HepG2 (cell line): ENCODE data around the gene NOC4L. TPM values are rescaled to one million over a fixed set of nuclear protein-coding genes. Genes with fewer than 3 reads are reported as not detected.

Experiments
- AHR ChIP-seq: IDR thresholded peaks from 2 replicates; pipeline ENCODE4 v1.6.1; 2018; ENCODE audit warnings: missing genetic modification reagents, missing compliant biosample characterization
- BRCA1 ChIP-seq: sonication (generic); formaldehyde crosslinking; IDR thresholded peaks from 2 replicates; pipeline ENCODE4 v1.4.0; 2020; ENCODE audit warnings: missing genetic modification reagents
- GATAD2A ChIP-seq: IDR thresholded peaks from 2 replicates; pipeline ENCODE4 v1.6.1; 2016
- HNRNPK ChIP-seq: fragments of 200-400 bp; formaldehyde crosslinking; IDR thresholded peaks from 2 replicates; pipeline ENCODE4 v1.6.1; 2018; ENCODE audit warnings: low read length, low read depth, moderate library complexity, mild to moderate bottlenecking; ENCODE audit not compliant: poor library complexity, severe bottlenecking
- HOMEZ ChIP-seq: IDR thresholded peaks from 2 replicates; pipeline ENCODE4 v1.6.1; 2016; ENCODE audit warnings: low read depth
- KDM1A ChIP-seq: IDR thresholded peaks from 2 replicates; pipeline ENCODE4 v1.6.1; 2016; ENCODE audit warnings: missing compliant biosample characterization
- PHF20 ChIP-seq: sonication (generic); formaldehyde crosslinking; IDR thresholded peaks from 2 replicates; pipeline ENCODE4 v1.5.0; 2020; ENCODE audit warnings: mild to moderate bottlenecking, missing genetic modification reagents
- UBTF ChIP-seq: sonication (generic); formaldehyde crosslinking; IDR thresholded peaks from 2 replicates; pipeline ENCODE4 v1.4.0; 2020; ENCODE audit warnings: mild to moderate bottlenecking, missing genetic modification reagents
- ZBTB21 ChIP-seq: sonication (generic); formaldehyde crosslinking; IDR thresholded peaks from 2 replicates; pipeline ENCODE4 v1.4.0; 2020; ENCODE audit warnings: missing genetic modification reagents
- ZKSCAN1 ChIP-seq: fragments of 150-350 bp; IDR thresholded peaks from 2 replicates; pipeline ENCODE4 v1.6.1; 2014; ENCODE audit warnings: low read length
- ZNF510 ChIP-seq: sonication (generic); formaldehyde crosslinking; IDR thresholded peaks from 2 replicates; pipeline ENCODE4 v1.4.0; 2020; ENCODE audit warnings: low read depth, mild to moderate bottlenecking, missing genetic modification reagents
- ZNF589 ChIP-seq: sonication (generic); formaldehyde crosslinking; conservative IDR thresholded peaks from 2 replicates; pipeline ENCODE4 v1.8.0; 2022; ENCODE audit warnings: mild to moderate bottlenecking, moderate library complexity, missing genetic modification reagents
- ZNF724P ChIP-seq: sonication (generic); formaldehyde crosslinking; IDR thresholded peaks from 2 replicates; pipeline ENCODE4 v1.8.0; 2022; ENCODE audit warnings: missing genetic modification reagents, borderline replicate concordance
- ZNF790 ChIP-seq: sonication (generic); formaldehyde crosslinking; IDR thresholded peaks from 2 replicates; pipeline ENCODE4 v1.8.0; 2022; ENCODE audit warnings: missing genetic modification reagents, mild to moderate bottlenecking, borderline replicate concordance
- polyA plus RNA-seq, 8 experiments: library from polyadenylated mRNA; depleted of rRNA in 3 of 8; stranded (reverse) in 7 of 8; unstranded in 1 of 8; fragments of >200 nt; fragmentation: Illumina TruSeq in 4 of 8; extraction: Trizol in 4 of 8; gene quantifications; 2 replicates each; pipeline versions ENCODE4 v1.2.1 to v1.2.3, GENCODE V29; 2011 to 2016; ENCODE audit warnings: low read depth in 4 of 8, missing spikeins in 1 of 8, mixed read lengths in 1 of 8; ENCODE audit not compliant: insufficient read depth in 1 of 8
- total RNA-seq, 5 experiments: library from RNA; depleted of rRNA; stranded (reverse); fragments of >200 nt; fragmentation: Illumina TruSeq; extraction: Trizol; gene quantifications; 2 replicates each; pipeline ENCODE4 v1.2.3, GENCODE V29; 2016; ENCODE audit warnings: low read depth in 1 of 5
- TF ChIP-seq, protein P1 (sequence below): sonication (generic); formaldehyde crosslinking; conservative IDR thresholded peaks from 2 replicates; pipeline ENCODE4 v1.5.0; 2020; ENCODE audit warnings: missing genetic modification reagents
- TF ChIP-seq, protein P2 (sequence below): sonication (generic); formaldehyde crosslinking; IDR thresholded peaks from 2 replicates; pipeline ENCODE4 v1.8.0; 2022; ENCODE audit warnings: low read depth, missing genetic modification reagents
- TF ChIP-seq, protein P3 (sequence below): sonication (generic); formaldehyde crosslinking; IDR thresholded peaks from 2 replicates; pipeline ENCODE4 v1.4.0; 2020; ENCODE audit warnings: missing genetic modification reagents, borderline replicate concordance

NOC4L gene
- total and polyA plus RNA-seq, 2 of the 13 experiments (the other 11 are each of a cell fraction or from before 2014, with no cell fraction given) = 4.3 to 14.6 TPM

GRCh38 chr12:132144115-132144809 is at the start of gene NOC4L, which contains the start of gene DDX51 (continued):
- peak; percentile 64; the same call in 1 of the 2 replicates for TF ChIP-seq ZNF724P (CRISPR knock-in tag)
- TF ChIP-seq PHF20 (CRISPR knock-in tag) = peak; percentile 99
- TF ChIP-seq, protein P1, sequence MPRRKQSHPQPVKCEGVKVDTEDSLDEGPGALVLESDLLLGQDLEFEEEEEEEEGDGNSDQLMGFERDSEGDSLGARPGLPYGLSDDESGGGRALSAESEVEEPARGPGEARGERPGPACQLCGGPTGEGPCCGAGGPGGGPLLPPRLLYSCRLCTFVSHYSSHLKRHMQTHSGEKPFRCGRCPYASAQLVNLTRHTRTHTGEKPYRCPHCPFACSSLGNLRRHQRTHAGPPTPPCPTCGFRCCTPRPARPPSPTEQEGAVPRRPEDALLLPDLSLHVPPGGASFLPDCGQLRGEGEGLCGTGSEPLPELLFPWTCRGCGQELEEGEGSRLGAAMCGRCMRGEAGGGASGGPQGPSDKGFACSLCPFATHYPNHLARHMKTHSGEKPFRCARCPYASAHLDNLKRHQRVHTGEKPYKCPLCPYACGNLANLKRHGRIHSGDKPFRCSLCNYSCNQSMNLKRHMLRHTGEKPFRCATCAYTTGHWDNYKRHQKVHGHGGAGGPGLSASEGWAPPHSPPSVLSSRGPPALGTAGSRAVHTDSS (CRISPR knock-in tag) = peak; percentile 92
- peak; percentile 64 for TF ChIP-seq HNRNPK
- TF ChIP-seq, protein P2, sequence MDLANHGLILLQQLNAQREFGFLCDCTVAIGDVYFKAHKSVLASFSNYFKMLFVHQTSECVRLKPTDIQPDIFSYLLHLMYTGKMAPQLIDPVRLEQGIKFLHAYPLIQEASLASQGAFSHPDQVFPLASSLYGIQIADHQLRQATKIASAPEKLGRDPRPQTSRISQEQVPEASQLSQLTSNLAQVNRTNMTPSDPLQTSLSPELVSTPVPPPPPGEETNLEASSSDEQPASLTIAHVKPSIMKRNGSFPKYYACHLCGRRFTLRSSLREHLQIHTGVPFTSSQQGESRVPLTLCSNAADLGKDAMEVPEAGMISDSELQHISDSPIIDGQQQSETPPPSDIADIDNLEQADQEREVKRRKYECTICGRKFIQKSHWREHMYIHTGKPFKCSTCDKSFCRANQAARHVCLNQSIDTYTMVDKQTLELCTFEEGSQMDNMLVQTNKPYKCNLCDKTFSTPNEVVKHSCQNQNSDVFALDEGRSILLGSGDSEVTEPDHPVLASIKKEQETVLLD (CRISPR knock-in tag) = peak; percentile 72; the same call in 1 of the 2 replicates
- peak; percentile 78; the same call in 1 of the 2 replicates for TF ChIP-seq AHR
- 0 out of 2 replicates have a peak, but pooled peaks have one; percentile 48 for TF ChIP-seq KDM1A
- TF ChIP-seq UBTF (CRISPR knock-in tag) = peak; percentile 77
- peak; percentile 98 for TF ChIP-seq ZBTB21
- TF ChIP-seq ZNF589 (CRISPR knock-in tag) = 0 out of 2 replicates have a peak, but pooled peaks have one; percentile 25
- TF ChIP-seq ZNF790 (CRISPR knock-in tag) = peak; percentile 61; the same call in 1 of the 2 replicates
- TF ChIP-seq ZNF510 (CRISPR knock-in tag) = 0 out of 2 replicates have a peak, but pooled peaks have one; percentile 67
- TF ChIP-seq, protein P3, sequence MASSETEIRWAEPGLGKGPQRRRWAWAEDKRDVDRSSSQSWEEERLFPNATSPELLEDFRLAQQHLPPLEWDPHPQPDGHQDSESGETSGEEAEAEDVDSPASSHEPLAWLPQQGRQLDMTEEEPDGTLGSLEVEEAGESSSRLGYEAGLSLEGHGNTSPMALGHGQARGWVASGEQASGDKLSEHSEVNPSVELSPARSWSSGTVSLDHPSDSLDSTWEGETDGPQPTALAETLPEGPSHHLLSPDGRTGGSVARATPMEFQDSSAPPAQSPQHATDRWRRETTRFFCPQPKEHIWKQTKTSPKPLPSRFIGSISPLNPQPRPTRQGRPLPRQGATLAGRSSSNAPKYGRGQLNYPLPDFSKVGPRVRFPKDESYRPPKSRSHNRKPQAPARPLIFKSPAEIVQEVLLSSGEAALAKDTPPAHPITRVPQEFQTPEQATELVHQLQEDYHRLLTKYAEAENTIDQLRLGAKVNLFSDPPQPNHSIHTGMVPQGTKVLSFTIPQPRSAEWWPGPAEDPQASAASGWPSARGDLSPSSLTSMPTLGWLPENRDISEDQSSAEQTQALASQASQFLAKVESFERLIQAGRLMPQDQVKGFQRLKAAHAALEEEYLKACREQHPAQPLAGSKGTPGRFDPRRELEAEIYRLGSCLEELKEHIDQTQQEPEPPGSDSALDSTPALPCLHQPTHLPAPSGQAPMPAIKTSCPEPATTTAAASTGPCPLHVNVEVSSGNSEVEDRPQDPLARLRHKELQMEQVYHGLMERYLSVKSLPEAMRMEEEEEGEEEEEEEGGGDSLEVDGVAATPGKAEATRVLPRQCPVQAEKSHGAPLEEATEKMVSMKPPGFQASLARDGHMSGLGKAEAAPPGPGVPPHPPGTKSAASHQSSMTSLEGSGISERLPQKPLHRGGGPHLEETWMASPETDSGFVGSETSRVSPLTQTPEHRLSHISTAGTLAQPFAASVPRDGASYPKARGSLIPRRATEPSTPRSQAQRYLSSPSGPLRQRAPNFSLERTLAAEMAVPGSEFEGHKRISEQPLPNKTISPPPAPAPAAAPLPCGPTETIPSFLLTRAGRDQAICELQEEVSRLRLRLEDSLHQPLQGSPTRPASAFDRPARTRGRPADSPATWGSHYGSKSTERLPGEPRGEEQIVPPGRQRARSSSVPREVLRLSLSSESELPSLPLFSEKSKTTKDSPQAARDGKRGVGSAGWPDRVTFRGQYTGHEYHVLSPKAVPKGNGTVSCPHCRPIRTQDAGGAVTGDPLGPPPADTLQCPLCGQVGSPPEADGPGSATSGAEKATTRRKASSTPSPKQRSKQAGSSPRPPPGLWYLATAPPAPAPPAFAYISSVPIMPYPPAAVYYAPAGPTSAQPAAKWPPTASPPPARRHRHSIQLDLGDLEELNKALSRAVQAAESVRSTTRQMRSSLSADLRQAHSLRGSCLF (CRISPR knock-in tag) = no peak
- TF ChIP-seq BRCA1 (CRISPR knock-in tag) = no peak; the same call in 1 of the 2 replicates
- peak; percentile 62 for TF ChIP-seq ZKSCAN1
- peak; percentile 43; the same call in 1 of the 2 replicates for TF ChIP-seq GATAD2A (CRISPR knock-in tag)
- TF ChIP-seq HOMEZ (CRISPR knock-in tag) = peak; percentile 32; the same call in 1 of the 2 replicates
